GM18909 (cell line): ENCODE results near the gene OR10AD1.
"Not testable (repeated sequence)": the region's sequence is repeated elsewhere in the genome, so short reads cannot be mapped to it uniquely, and the experiment has no call there.

ENCODE experiments used
- ATAC-seq: cut with Tn5 transposase; IDR thresholded peaks from one replicate; pipeline ENCODE4 v1.9.1; 2021; ENCODE audit warnings: mild to moderate bottlenecking; ENCODE audit not compliant: unreplicated experiment, poor library complexity

OR10AD1 gene

GRCh38 chr12:48165089-48165981 lies 37.8 kb downstream of the OR10AD1 start:
- ATAC-seq = no peak

- ATAC-seq = no peak
These were observed 38.6 kb downstream of the OR10AD1 start for GRCh38 chr12:48164451-48164850.

GRCh38 chr12:48163150-48163747 lies 39.8 kb downstream of the OR10AD1 start:
- ATAC-seq = no peak

- ATAC-seq = no peak
These were observed 42.3 kb downstream of the OR10AD1 start for GRCh38 chr12:48160807-48161206.

GRCh38 chr12:48160046-48160445 lies 43.0 kb downstream of the OR10AD1 start:
- no peak for ATAC-seq

GRCh38 chr12:48157889-48158370 lies 45.2 kb downstream of the OR10AD1 start:
- ATAC-seq = no peak

- ATAC-seq = peak; percentile 92
These were observed 45.8 kb downstream of the OR10AD1 start, which contains the start of gene ASB8 for GRCh38 chr12:48157018-48157888. Gene ASB8, minus strand, starts transcription at chr12:48157515. Its CDS starts 4,019 bp downstream, at chr12:48153496.

- no peak for ATAC-seq
These were observed 46.5 kb downstream of the OR10AD1 start for GRCh38 chr12:48156652-48157017.

- ATAC-seq = not testable (repeated sequence)
These were observed 47.3 kb downstream of the OR10AD1 start for GRCh38 chr12:48155786-48156185.
